B cell (primary cell): ENCODE data around the gene TRIM72. TPM values are rescaled to one million over a fixed set of nuclear protein-coding genes. Genes with fewer than 3 reads are reported as not detected.

Source experiments
- ATAC-seq: fragments of 200-7000 bp; cut with Tn5 transposase; one replicate; pipeline ENCODE4 v1.10.0; 2021; ENCODE audit warnings: low read depth, mild to moderate bottlenecking, moderate number of reproducible peaks, moderate library complexity
- CTCF ChIA-PET: fragments of 350-600 bp; sonication (Branson Sonifier 250); formaldehyde crosslinking; loops from one replicate; lab custom pipeline; 2021; ENCODE audit warnings: antibody characterized with exemption, inconsistent platforms; lab: Charles Lee
- POLR2A ChIA-PET: fragments of 350-600 bp; sonication (Branson Sonifier 250); formaldehyde crosslinking; loops from one replicate; lab custom pipeline; 2021; ENCODE audit warnings: antibody characterized with exemption; lab: Charles Lee
- DNase-seq: peaks from one replicate; pipeline ENCODE4 v3.0.0; 2013
- H2AFZ ChIP-seq: 2 replicates; pipeline ENCODE4 v1.6.1; 2012; ENCODE audit warnings: mild to moderate bottlenecking, low read depth, low read length; ENCODE audit not compliant: insufficient read depth, poor library complexity, severe bottlenecking
- H3K27ac ChIP-seq, 2 donors: 1 replicate in 1 of 2; 2 replicates in 1 of 2; pipeline ENCODE4 v1.5.1; 2012 to 2013; ENCODE audit warnings: low read length in 2 of 2, mild to moderate bottlenecking in 2 of 2, moderate library complexity in 1 of 2
- H3K27me3 ChIP-seq, 4 experiments: fragments of 200-600 bp in 1 of 4; sonication (generic) in 1 of 4; replicated peaks in 1 of 4; 1 replicate in 2 of 4; 2 replicates in 2 of 4; pipeline versions ENCODE4 v1.6.1 to v1.7.0; 2013 to 2016; ENCODE audit warnings: low read length in 3 of 4, mild to moderate bottlenecking in 2 of 4, mixed read lengths in 1 of 4, moderate library complexity in 1 of 4; ENCODE audit not compliant: insufficient read depth in 4 of 4, control insufficient read depth in 3 of 4; ENCODE audit errors: control extremely low read depth in 1 of 4
- H3K36me3 ChIP-seq, 2 experiments: replicated peaks in 1 of 2; 1 replicate in 1 of 2; 2 replicates in 1 of 2; pipeline versions ENCODE4 v1.6.1 to v1.7.1; 2013; ENCODE audit warnings: low read length in 1 of 2; ENCODE audit not compliant: insufficient read depth in 2 of 2, control insufficient read depth in 1 of 2; ENCODE audit errors: control extremely low read depth in 1 of 2, extremely low read depth in 1 of 2
- H3K4me1 ChIP-seq, 2 donors: fragments of 200-600 bp in 1 of 2; sonication (generic) in 1 of 2; 1 replicate in 1 of 2; 2 replicates in 1 of 2; pipeline versions ENCODE4 v1.5.1 to v1.6.1; 2013 to 2017; ENCODE audit warnings: low read length in 2 of 2; ENCODE audit not compliant: control insufficient read depth in 2 of 2, insufficient read depth in 2 of 2
- H3K4me2 ChIP-seq: replicated peaks from 2 replicates; pipeline ENCODE3; 2012; ENCODE audit warnings: mild to moderate bottlenecking, low read depth, low read length; ENCODE audit not compliant: poor library complexity, severe bottlenecking
- H3K4me3 ChIP-seq, 5 experiments: fragments of 200-600 bp in 1 of 5; sonication (generic) in 1 of 5; 1 replicate in 3 of 5; 2 replicates in 2 of 5; pipeline versions ENCODE4 v1.5.1 to v1.7.0; 2011 to 2016; ENCODE audit warnings: low read length in 4 of 5, mild to moderate bottlenecking in 4 of 5, low read depth in 2 of 5, control low read depth in 1 of 5, moderate library complexity in 1 of 5; ENCODE audit not compliant: insufficient read depth in 1 of 5; ENCODE audit errors: control extremely low read depth in 1 of 5, extremely low read depth in 1 of 5
- H3K79me2 ChIP-seq: fragments of 200-600 bp; sonication (generic); one replicate; pipeline ENCODE4 v1.6.0; 2016; ENCODE audit warnings: low read length; ENCODE audit not compliant: control insufficient read depth, insufficient read depth
- H3K9ac ChIP-seq: fragments of 200-600 bp; sonication (generic); 2 replicates; pipeline ENCODE4 v1.6.1; 2017; ENCODE audit warnings: mild to moderate bottlenecking, low read length, moderate library complexity
- H3K9me3 ChIP-seq, 3 donors: one replicate each; pipeline versions ENCODE4 v1.6.1 to v1.7.1; 2013; ENCODE audit warnings: low read length in 2 of 3; ENCODE audit not compliant: control insufficient read depth in 2 of 3, insufficient read depth in 1 of 3; ENCODE audit errors: control extremely low read depth in 1 of 3
- H4K20me1 ChIP-seq: 2 replicates; pipeline ENCODE4 v1.6.0; 2012; ENCODE audit warnings: mild to moderate bottlenecking, low read length; ENCODE audit not compliant: insufficient read depth, control insufficient read depth, poor library complexity, severe bottlenecking
- H3K27ac Mint-ChIP-seq: one replicate; pipeline ENCODE4 v1.8.0; 2021; ENCODE audit warnings: mixed read lengths
- H3K27me3 Mint-ChIP-seq: one replicate; pipeline ENCODE4 v1.8.0; 2021; ENCODE audit warnings: mixed read lengths
- H3K4me1 Mint-ChIP-seq: one replicate; pipeline ENCODE4 v1.8.0; 2021; ENCODE audit warnings: mixed read lengths
- H3K4me3 Mint-ChIP-seq: one replicate; pipeline ENCODE4 v1.8.0; 2021; ENCODE audit warnings: mixed read lengths
- H3K9me3 Mint-ChIP-seq: one replicate; pipeline ENCODE4 v1.8.0; 2022; ENCODE audit warnings: mixed read lengths; ENCODE audit not compliant: insufficient read depth
- CTCF ChIP-seq: fragments of 200-600 bp; IDR thresholded peaks from one replicate; pipeline ENCODE4 v1.8.0; 2022; ENCODE audit warnings: antibody characterized with exemption, mild to moderate bottlenecking
- EZH2 ChIP-seq: IDR thresholded peaks from 2 replicates; pipeline ENCODE4 v1.6.1; 2012; ENCODE audit warnings: borderline replicate concordance, low read depth, mild to moderate bottlenecking, moderate library complexity, low read length; ENCODE audit not compliant: insufficient read depth, poor library complexity, severe bottlenecking
- WGBS: methylation state at CpG from one replicate; pipeline ENCODE4 v1.1.5; 2013; ENCODE audit warnings: missing lambda C conversion rate; ENCODE audit not compliant: insufficient coverage; 5-methylcytosine and 5-hydroxymethylcytosine counted together
- intact Hi-C: fragments of 100-400 bp; cut with micrococcal nuclease; formaldehyde crosslinking; loops from one replicate; pipeline ENCODE4 v1.10.0; 2022
- polyA plus RNA-seq: library from polyadenylated mRNA; depleted of rRNA; stranded (reverse); fragments of >200 nt; gene quantifications from 2 replicates; pipeline ENCODE4 v1.2.3, GENCODE V29; 2012
- total RNA-seq, 2 donors: library from RNA; stranded (reverse); fragments of 120-200 nt in 1 of 2; gene quantifications; 1 replicate in 1 of 2; 2 replicates in 1 of 2; pipeline versions ENCODE4 v1.2.3 to v1.2.4, GENCODE V29; 2013 to 2022

TRIM72 gene
- total and polyA plus RNA-seq, 2 donors (not counting 1 experiment from before 2014, with no cell fraction given), result 0.03 to 0.05 TPM

- Mint-ChIP-seq H3K9me3 (no peaks in the 10 kb centered on the region), H3K4me1 (no peaks in the 10 kb centered on the region), H3K27me3 (no peaks in the 10 kb centered on the region), H3K27ac (no peak overlapping the region), H3K4me3 (no peak overlapping the region)
- WGBS, result 100% methylated on average over 4 of the region's 7 CpGs
- Histone ChIP-seq H3K27me3 (no peaks in the 10 kb centered on the region), H4K20me1 (no peaks in the 10 kb centered on the region), H3K36me3 (peaks cover 0 to 33% of the 10 kb centered on the region in 2 experiments), H3K27ac (no peak overlapping the region), H3K79me2 (no peaks in the 10 kb centered on the region), H3K4me2 (no peak overlapping the region), H3K4me1 (no peaks in the 10 kb centered on the region), H2AFZ (no peak overlapping the region), H3K9me3 (peaks cover 0 to 6% (median 0%) of the 10 kb centered on the region in 3 donors), H3K9ac (no peak overlapping the region), H3K4me3 (no peak overlapping the region)
- no peak for ATAC-seq
- ChIA-PET CTCF (interaction anchor here (1.5 kb wide), 1 partner anchor 17 kb away, joined by 3 read pairs; no protein-coding TSS in a partner anchor), POLR2A (no interaction called here)
- TF ChIP-seq EZH2 (no peak), CTCF (no peak)
- intact Hi-C loops, result no loop called here
- DNase-seq, result no peak
Observed at GRCh38 chr16:31273187-31273586, 59.3 kb downstream of the TRIM72 start.

GRCh38 chr16:31273676-31274075, 59.8 kb downstream of the TRIM72 start:
- Histone ChIP-seq H3K4me2 (no peak overlapping the region), H2AFZ (no peak overlapping the region), H3K36me3 (peaks cover 0 to 36% of the 10 kb centered on the region in 2 experiments), H3K4me3 (no peak overlapping the region), H3K4me1 (no peaks in the 10 kb centered on the region), H3K9ac (no peak overlapping the region), H3K79me2 (no peaks in the 10 kb centered on the region), H3K9me3 (peaks cover 0 to 6% (median 0%) of the 10 kb centered on the region in 3 donors), H3K27ac (no peak overlapping the region), H4K20me1 (no peaks in the 10 kb centered on the region), H3K27me3 (no peaks in the 10 kb centered on the region)
- ChIA-PET CTCF (interaction anchor here (1.5 kb wide), 1 partner anchor 18 kb away, joined by 3 read pairs; no protein-coding TSS in a partner anchor), POLR2A (no interaction called here)
- ATAC-seq, result no peak
- no peak overlapping the region for H3K27ac Mint-ChIP-seq
- no peak for DNase-seq
- TF ChIP-seq CTCF (no peak), EZH2 (no peak)
- H3K27me3 Mint-ChIP-seq, result no peaks in the 10 kb centered on the region
- no peaks in the 10 kb centered on the region for H3K4me1 Mint-ChIP-seq
- intact Hi-C loops, result no loop called here
- WGBS, result 100% methylated on average over 3 of the region's 3 CpGs
- no peaks in the 10 kb centered on the region for H3K9me3 Mint-ChIP-seq
- no peak overlapping the region for H3K4me3 Mint-ChIP-seq
